ENCODE data around the gene PCSK7. TPM values are rescaled to one million over a fixed set of nuclear protein-coding genes. Genes with fewer than 3 reads are reported as not detected.

Gene PCSK7
- total and polyA plus RNA-seq, 2 of the 4 experiments (the other 2 are of a cell fraction), result 35.8 to 54.3 TPM

DNA sequence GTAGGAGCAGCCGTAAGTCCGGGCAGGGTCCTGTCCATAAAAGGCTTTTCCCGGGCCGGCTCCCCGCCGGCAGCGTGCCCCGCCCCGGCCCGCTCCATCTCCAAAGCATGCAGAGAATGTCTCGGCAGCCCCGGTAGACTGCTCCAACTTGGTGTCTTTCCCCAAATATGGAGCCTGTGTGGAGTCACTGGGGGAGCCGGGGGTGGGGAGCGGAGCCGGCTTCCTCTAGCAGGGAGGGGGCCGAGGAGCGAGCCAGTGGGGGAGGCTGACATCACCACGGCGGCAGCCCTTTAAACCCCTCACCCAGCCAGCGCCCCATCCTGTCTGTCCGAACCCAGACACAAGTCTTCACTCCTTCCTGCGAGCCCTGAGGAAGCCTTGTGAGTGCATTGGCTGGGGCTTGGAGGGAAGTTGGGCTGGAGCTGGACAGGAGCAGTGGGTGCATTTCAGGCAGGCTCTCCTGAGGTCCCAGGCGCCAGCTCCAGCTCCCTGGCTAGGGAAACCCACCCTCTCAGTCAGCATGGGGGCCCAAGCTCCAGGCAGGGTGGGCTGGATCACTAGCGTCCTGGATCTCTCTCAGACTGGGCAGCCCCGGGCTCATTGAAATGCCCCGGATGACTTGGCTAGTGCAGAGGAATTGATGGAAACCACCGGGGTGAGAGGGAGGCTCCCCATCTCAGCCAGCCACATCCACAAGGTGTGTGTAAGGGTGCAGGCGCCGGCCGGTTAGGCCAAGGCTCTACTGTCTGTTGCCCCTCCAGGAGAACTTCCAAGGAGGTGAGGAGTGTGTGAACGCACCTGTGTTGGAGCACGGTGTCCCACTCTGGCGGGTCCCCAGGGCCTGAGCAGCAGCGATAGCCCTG is 32.6 kb downstream of the PCSK7 start, which contains the start of gene TAGLN:
TSS of gene TAGLN (plus strand) at position 318 of the 863 bp plus-strand sequence. CDS start 3,644 bp downstream, outside the sequence.
- peak within 1 kb of the TSS; percentile 96 for H3K9ac ChIP-seq (ENCODE audit: low read depth, low read length)
- in situ Hi-C loops (cut with MboI; ENCODE audit: low sequenced_read_pairs), result no loop called here
- peak within 1 kb of the TSS; percentile 100 for H2BK15ac ChIP-seq (ENCODE audit: low read depth, low read length)
- H3K36me3 ChIP-seq (ENCODE audit: control insufficient read depth, insufficient read depth, low read length), result peaks cover 39% of the 10 kb centered on the region
- peak within 1 kb of the TSS; percentile 100 for H4K91ac ChIP-seq (ENCODE audit: insufficient read depth, low read depth, low read length)
- H3K14ac ChIP-seq (replicated peaks; ENCODE audit: low read depth, low read length), result peak within 1 kb of the TSS; percentile 100
- peak within 1 kb of the TSS; percentile 95 for H2BK5ac ChIP-seq (ENCODE audit: low read depth, low read length, poor library complexity, severe bottlenecking)
- 0% methylated on average over 3 of the region's 34 CpGs; no CpG with 5 or more reads in 1 of the 2 experiments for WGBS, 2 experiments (ENCODE audit: extremely low coverage in 2 of 2, insufficient read length in 1 of 2)
- peak within 1 kb of the TSS; percentile 98 for H3K27ac ChIP-seq (ENCODE audit: insufficient read depth, low read length)
- ChIA-PET POLR2A (ENCODE audit: unreplicated experiment) (interaction anchor here (1.0 to 2.2 kb wide), 4 partner anchors 13 to 21 kb away, joined by 3 to 11 read pairs (median 4); partner anchors contain the start of gene SIDT2), CTCF (interaction anchor here (1.0 kb wide), 1 partner anchor 28 kb away, joined by 3 read pairs; no protein-coding TSS in a partner anchor)
- peak within 1 kb of the TSS; percentile 49 for H3K4me3 ChIP-seq (ENCODE audit: insufficient read depth, low read depth, low read length)
- peak within 1 kb of the TSS; percentile 96 for H3K18ac ChIP-seq (ENCODE audit: low read depth, low read length)
- H3K56ac ChIP-seq (ENCODE audit: extremely low read depth, insufficient read depth, low read length), result peak within 1 kb of the TSS; percentile 99
- H2AK9ac ChIP-seq (replicated peaks; ENCODE audit: low read depth, low read length, poor library complexity), result peak within 1 kb of the TSS; percentile 100
- peak within 1 kb of the TSS; percentile 99 for H3K23ac ChIP-seq (ENCODE audit: low read depth, low read length)
- peak within 1 kb of the TSS; percentile 100 for H2AK5ac ChIP-seq (ENCODE audit: low read depth, low read length)
- H4K5ac ChIP-seq (ENCODE audit: low read depth, low read length), result peak within 1 kb of the TSS; percentile 94
- no peaks in the 10 kb centered on the region for H3K27me3 ChIP-seq (ENCODE audit: control insufficient read depth, insufficient read depth, low read length)
- H3K79me1 ChIP-seq (ENCODE audit: low read depth in 1 of 2, low read length in 2 of 2), result peaks cover 20 to 58% of the 10 kb centered on the region in 2 experiments
- H3K9me3 ChIP-seq (ENCODE audit: control insufficient read depth, insufficient read depth, low read length), result no peaks in the 10 kb centered on the region
- H2BK20ac ChIP-seq (ENCODE audit: low read depth, low read length), result peak within 1 kb of the TSS; percentile 92
- peak within 1 kb of the TSS; percentile 100 for H3K4ac ChIP-seq (ENCODE audit: low read depth, low read length)
- TSS peak; percentile 64 for BruUV-seq (replicated peaks)
- peaks cover 47% of the 10 kb centered on the region for H4K20me1 ChIP-seq (ENCODE audit: insufficient read depth, low read length)
- H3K4me1 ChIP-seq (ENCODE audit: control insufficient read depth, insufficient read depth, low read length), result peaks cover 40% of the 10 kb centered on the region
- H4K8ac ChIP-seq (ENCODE audit: low read depth in 2 of 2, low read length in 2 of 2), result peak within 1 kb of the TSS; percentile 99
- peak; percentile 75 for ATAC-seq (ENCODE audit: low read depth)
- peak within 1 kb of the TSS; percentile 100 for H2BK120ac ChIP-seq (ENCODE audit: low read depth, low read length)
- intact Hi-C loops (cut with micrococcal nuclease), result loop anchor here (2.0 kb wide), 1 partner anchor 28 kb away; no protein-coding TSS in a partner anchor
- peak within 1 kb of the TSS; percentile 84 for H2AFZ ChIP-seq (replicated peaks; ENCODE audit: low read length, poor library complexity)
- H3K9me1 ChIP-seq (ENCODE audit: insufficient read depth, low read length), result peaks cover 28% of the 10 kb centered on the region
- H3K4me2 ChIP-seq (ENCODE audit: low read depth, low read length), result peak within 1 kb of the TSS; percentile 81
- dilution Hi-C loops (cut with HindIII; ENCODE audit: low sequenced_read_pairs, unreplicated experiment), result no loop called here
- peak; percentile 94 for DNase-seq
- TF ChIP-seq, protein P1, sequence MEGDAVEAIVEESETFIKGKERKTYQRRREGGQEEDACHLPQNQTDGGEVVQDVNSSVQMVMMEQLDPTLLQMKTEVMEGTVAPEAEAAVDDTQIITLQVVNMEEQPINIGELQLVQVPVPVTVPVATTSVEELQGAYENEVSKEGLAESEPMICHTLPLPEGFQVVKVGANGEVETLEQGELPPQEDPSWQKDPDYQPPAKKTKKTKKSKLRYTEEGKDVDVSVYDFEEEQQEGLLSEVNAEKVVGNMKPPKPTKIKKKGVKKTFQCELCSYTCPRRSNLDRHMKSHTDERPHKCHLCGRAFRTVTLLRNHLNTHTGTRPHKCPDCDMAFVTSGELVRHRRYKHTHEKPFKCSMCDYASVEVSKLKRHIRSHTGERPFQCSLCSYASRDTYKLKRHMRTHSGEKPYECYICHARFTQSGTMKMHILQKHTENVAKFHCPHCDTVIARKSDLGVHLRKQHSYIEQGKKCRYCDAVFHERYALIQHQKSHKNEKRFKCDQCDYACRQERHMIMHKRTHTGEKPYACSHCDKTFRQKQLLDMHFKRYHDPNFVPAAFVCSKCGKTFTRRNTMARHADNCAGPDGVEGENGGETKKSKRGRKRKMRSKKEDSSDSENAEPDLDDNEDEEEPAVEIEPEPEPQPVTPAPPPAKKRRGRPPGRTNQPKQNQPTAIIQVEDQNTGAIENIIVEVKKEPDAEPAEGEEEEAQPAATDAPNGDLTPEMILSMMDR (conservative IDR thresholded peaks at IDR 0.05; ENCODE audit: low read depth, low read length), result no peak
- TF ChIP-seq MAZ (IDR thresholded peaks at IDR 0.05; ENCODE audit: borderline replicate concordance, low read depth, low read length) (peak; percentile 100), RFX5 (IDR thresholded peaks at IDR 0.05; ENCODE audit: low read depth, low read length) (no peak), MAFK (IDR thresholded peaks at IDR 0.05; ENCODE audit: low read depth, low read length) (no peak), FOS (IDR thresholded peaks at IDR 0.05; ENCODE audit: low read depth, low read length) (no peak), CHD1 (IDR thresholded peaks at IDR 0.05; ENCODE audit: low read depth, low read length) (no peak), NFE2L2 (IDR thresholded peaks at IDR 0.05; ENCODE audit: low read depth, low read length) (no peak), CEBPB (IDR thresholded peaks at IDR 0.05; ENCODE audit: low read depth, low read length) (0 out of 2 replicates have a peak, but pooled peaks have one; percentile 4), SMC3 (IDR thresholded peaks at IDR 0.05; ENCODE audit: low read depth, low read length) (no peak), RCOR1 (IDR thresholded peaks at IDR 0.05; ENCODE audit: insufficient replicate concordance, low read length) (peak; percentile 45), BHLHE40 (IDR thresholded peaks at IDR 0.05; ENCODE audit: low read depth, low read length) (peak; percentile 32; the same call in 1 of the 2 replicates), POLR2A (IDR thresholded peaks at IDR 0.05; ENCODE audit: low read depth, low read length) (peak; percentile 98), RAD21 (IDR thresholded peaks at IDR 0.05; ENCODE audit: low read length) (0 out of 2 replicates have a peak, but pooled peaks have one; percentile 2), MXI1 (IDR thresholded peaks at IDR 0.05; ENCODE audit: borderline replicate concordance, low read depth, low read length) (peak; percentile 64; the same call in 1 of the 2 replicates)
- TF ChIP-seq, protein P2, sequence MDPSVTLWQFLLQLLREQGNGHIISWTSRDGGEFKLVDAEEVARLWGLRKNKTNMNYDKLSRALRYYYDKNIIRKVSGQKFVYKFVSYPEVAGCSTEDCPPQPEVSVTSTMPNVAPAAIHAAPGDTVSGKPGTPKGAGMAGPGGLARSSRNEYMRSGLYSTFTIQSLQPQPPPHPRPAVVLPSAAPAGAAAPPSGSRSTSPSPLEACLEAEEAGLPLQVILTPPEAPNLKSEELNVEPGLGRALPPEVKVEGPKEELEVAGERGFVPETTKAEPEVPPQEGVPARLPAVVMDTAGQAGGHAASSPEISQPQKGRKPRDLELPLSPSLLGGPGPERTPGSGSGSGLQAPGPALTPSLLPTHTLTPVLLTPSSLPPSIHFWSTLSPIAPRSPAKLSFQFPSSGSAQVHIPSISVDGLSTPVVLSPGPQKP (IDR thresholded peaks at IDR 0.05; ENCODE audit: borderline replicate concordance, low read depth, low read length), result no peak
